HG03064 (cell line): ENCODE results near the gene PRX.
A peak's percentile ranks its signal among the peaks of the same experiment; 100 is the strongest.
"Not testable (repeated sequence)": the region's sequence is repeated elsewhere in the genome, so short reads cannot be mapped to it uniquely, and the experiment has no call there.

Experiments used
- ATAC-seq: cut with Tn5 transposase; IDR thresholded peaks from one replicate; pipeline ENCODE4 v1.9.1; 2021; ENCODE audit warnings: low read depth; ENCODE audit not compliant: unreplicated experiment

Gene PRX, protein sequence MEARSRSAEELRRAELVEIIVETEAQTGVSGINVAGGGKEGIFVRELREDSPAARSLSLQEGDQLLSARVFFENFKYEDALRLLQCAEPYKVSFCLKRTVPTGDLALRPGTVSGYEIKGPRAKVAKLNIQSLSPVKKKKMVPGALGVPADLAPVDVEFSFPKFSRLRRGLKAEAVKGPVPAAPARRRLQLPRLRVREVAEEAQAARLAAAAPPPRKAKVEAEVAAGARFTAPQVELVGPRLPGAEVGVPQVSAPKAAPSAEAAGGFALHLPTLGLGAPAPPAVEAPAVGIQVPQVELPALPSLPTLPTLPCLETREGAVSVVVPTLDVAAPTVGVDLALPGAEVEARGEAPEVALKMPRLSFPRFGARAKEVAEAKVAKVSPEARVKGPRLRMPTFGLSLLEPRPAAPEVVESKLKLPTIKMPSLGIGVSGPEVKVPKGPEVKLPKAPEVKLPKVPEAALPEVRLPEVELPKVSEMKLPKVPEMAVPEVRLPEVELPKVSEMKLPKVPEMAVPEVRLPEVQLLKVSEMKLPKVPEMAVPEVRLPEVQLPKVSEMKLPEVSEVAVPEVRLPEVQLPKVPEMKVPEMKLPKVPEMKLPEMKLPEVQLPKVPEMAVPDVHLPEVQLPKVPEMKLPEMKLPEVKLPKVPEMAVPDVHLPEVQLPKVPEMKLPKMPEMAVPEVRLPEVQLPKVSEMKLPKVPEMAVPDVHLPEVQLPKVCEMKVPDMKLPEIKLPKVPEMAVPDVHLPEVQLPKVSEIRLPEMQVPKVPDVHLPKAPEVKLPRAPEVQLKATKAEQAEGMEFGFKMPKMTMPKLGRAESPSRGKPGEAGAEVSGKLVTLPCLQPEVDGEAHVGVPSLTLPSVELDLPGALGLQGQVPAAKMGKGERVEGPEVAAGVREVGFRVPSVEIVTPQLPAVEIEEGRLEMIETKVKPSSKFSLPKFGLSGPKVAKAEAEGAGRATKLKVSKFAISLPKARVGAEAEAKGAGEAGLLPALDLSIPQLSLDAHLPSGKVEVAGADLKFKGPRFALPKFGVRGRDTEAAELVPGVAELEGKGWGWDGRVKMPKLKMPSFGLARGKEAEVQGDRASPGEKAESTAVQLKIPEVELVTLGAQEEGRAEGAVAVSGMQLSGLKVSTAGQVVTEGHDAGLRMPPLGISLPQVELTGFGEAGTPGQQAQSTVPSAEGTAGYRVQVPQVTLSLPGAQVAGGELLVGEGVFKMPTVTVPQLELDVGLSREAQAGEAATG (N-terminal part only)

DNA sequence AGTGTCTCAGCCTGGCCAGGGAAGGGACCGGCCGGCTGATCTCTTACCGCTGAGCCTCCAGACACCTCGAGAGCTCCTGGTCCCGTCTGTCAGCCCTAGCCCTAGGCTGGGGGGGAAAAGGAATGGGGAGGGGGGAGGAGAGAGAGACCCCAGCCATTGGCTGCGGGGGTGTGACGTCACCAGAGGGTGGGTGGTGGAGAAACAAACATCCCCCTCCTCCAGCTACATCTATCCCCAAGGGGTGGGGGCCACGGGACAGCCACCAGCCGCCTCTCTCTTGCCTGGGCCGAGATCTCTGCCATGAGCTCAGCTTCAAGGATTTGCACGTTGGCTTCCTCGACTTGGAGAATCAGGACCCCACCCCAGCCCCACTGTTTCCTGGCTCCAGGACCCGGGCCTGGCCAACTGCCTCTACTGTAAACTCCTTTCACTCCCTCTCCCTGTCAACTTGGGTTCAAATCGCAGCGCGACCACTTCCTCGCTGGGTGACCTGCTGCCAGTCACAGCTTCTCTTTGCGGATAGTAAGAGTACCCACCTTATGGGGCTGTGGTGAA, at the start of gene PRX:
Gene PRX, minus strand, starts transcription at position 88 of the 555 bp plus-strand sequence. CDS start 5,446 bp downstream, outside the sequence.
- ATAC-seq: no peak

DNA sequence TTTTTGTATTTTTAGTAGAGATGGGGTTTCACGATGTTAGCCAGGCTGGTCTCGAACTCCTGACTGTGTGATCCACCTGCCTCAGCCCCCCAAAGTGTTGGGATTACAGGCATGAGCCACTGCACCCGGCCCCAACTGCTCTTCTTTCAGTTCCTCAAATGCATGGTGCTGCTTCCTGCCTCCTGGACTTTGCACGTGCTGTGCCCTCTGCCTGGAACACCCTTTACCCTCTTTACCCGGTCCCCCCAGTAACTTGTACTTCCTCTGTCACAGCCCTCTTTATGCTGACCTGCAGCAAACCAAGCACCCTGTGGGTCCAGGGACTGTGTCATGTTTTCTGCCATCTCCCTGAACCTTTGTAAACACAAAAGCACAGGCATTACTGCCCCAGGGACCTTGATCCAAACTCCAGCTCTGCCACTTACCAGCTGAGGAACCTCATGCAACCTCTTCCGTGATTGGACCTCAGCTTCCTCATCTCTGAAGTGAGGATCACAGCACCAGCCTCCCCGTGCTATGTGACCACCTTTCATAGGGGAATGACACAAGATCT, 48.6 kb upstream of the PRX start:
- ATAC-seq: no peak

DNA sequence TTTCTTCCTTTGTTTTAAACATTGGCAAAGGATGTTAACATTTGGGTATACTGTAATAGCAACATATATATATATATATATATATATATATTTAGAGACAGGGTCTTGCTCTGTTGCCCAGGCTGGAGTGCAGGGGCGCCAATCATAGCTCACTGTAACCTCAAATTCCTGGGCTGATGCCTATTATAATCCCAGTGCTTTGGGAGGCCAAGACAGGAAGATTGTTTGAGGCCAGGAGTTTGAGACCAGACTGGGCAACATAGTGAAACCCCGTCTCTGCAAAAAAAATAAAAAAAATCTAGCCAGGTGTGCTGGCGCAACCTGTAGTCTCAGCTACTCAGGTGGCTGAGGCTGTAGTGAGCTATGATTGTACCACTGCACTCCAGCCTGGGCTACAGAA, 47.0 kb upstream of the PRX start:
- ATAC-seq: no peak

DNA sequence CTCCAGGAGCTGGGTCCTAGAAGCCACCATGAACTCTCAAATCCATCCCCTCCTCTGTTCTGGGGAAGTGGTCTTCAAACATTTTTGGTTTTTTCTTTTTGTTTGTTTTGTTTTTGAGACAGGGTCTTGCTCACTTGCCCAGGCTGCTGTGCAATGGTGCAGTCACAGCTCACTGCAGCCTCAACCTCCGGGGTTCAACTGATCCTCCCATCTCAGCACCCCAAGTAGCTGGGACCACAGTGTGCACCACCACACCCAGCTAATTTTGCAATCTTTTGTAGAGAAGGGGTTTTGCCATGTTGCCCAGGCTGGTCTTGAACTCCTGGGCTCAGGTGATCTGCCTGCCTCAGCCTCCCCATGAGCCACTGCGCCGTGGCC, 45.4 kb upstream of the PRX start:
- no peak for ATAC-seq

DNA sequence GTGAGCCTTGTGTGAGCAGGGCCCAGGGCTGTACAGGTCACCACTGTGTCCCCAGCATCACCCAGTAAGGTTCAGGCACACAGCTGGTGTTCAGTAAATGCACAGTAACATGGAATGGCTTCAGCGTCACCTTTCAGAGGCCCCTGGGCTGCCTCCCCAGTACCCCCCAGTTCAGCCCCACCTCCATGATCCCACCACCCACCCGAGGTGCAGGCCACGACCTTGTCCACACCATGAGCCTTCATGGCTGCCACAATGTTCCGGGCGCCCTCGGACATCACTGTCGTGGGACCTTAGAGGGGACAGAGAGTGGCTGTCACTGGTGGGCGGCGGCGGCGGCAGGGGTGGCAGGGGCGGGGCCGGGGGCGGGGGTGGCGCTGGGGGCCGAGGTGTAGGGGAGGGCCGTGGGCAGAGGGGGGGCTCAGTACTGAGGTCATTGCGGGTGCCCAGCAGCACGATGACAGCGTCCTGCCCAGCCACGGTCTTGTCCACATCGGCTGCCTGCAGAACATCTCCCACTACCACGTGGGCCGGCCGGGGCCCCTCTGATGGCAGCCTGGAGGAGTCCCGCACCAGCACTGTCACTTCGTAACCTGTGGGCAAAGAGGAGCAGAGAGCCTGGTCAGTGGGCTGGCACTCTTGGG, 44.9 kb upstream of the PRX start:
- no peak for ATAC-seq

DNA sequence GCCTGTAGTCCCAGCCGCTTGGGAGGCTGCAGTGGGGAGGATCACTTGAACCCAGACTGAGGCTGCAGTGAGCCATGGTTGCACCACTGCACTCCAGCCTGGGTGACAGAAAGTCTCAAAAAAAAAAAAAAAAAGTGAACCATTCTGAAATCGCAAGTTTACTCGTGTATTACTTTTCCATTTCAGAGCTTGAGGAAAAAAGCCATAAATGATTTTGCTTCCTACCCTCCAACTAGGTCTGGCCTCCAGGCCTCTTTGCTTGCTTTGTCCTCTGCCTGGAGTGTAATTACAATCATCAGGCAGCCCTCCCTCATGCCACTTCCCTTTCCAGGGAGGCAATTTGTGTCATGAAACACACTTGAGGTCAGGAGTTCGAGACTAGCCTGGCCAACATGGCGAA, 43.9 kb upstream of the PRX start:
- ATAC-seq: no peak

DNA sequence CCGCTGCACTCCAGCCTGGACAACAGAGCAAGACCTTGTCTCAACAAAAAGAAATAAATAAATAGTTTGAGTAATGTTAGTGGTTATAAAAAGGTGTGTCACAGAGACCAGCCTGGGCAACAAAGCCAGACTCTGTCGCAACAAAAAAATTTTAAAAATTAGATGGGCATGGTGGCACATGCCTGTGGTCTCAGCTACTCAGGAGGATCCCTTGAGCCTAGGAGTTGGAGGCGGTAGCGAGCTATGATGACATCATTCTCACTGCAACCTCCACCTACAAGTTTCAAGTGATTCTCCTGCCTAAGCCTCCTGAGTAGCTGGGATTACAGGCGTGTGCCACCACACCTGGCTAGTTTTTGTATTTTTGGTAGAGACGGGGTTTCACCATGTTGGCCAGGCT, 40.8 kb upstream of the PRX start:
- ATAC-seq: not testable (repeated sequence)

DNA sequence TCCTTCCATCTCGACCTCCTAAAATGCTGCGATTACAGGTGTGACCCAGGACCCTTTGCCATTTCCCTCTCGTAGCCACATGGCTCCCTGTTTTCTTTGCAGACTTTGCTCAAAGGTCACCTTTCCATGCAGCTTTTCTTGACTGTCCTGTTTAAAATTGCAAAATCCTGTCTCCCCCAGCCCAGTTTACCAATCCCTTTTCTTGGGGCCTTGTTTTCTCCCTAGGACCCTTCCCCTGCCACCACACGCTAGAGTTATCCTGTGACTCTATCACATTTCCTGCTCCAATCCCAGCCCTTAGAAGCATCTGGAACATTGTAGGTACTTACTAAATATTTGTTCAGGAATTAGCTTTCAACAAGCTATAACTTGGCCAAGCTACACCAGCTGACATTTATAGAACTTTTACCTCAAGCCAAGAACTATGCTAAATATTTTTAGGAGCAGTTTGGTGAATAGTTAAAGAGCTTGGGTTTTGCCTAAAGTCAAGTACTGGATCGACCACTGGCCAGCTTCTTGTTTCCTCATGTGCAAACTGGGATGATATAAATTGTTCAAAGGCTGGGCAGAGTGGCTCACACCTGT, 40.1 kb upstream of the PRX start:
- no peak for ATAC-seq

DNA sequence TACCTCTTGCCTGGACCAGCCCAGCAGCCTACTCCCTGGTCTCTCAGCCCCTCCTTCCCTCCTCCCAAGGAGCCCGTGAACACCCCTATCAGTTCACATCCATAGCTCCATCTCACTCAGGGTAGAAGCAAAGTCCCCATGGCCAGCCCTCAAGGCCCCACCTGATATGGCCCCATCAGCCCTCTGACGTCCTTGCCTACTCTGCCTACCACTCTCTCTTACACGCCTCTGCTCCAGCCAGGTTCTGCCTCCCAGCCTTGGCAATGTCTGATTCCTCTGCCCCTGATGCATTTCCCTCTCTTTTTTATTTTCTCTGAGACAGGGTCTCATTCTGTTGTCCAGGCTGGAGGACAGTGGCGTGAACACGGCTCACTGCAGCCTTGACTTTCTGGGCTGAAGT, 38.8 kb upstream of the PRX start:
- ATAC-seq: no peak

DNA sequence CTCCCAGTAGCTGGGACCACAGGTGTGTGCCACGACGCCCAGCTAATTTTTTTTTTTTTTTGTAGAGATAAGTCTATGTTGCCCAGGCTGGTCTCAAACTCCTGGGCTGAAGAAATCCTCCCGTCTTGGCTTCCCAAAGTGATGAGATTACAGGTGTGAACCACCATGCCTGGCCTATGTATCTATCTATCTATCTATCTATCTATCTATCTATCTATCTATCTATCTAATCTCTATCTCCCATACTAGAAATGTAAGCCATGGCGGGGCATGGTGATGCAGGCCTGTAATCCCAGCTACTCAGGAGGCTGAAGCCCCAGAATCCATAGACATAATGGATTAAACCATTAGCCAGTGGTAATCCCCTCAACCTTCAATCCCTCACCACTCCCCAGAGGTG, 37.5 kb upstream of the PRX start:
- no peak for ATAC-seq

DNA sequence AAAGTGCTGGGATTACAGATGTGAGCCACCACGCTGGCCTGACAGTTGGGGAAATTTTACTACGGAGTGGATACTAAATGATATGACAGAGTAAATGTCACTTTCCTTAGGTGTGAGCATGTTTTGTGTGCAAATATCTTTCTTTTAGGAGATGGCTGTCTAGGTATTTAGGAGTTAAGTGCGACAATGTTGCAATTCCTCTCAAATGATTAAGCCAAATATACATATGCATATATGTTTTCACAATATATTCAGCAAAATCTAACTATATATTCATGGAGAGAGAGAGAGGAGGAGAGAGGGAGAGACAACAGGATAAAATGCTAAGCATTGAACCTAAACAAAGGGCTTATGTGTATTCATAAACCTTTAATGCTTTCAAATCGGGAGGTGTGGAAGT, 36.3 kb upstream of the PRX start:
- ATAC-seq: no peak

DNA sequence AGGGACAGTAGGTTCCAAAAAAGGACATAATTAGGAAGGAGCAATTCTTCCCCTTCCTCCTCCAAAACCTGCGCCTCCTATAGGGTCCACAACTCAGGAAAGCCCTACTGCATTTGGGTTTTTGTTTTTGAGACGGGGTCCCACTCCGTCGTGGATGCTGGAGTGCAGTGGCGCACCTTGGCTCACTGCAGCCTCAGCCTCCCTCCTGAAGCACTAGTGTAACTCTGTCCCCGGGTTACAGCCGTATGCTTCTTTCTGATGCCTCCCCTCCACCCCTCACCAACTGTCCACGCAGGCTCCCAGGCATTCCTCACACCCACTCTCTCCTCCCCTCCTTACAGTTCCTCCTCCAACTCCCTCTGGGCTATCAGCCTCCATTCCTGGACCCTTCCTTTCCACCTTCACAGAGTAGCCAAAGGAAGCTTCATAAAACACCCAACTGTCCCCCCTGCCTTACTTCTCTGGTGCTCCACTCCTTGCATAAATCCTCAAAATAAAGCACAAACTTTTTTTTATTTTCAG, 33.1 kb upstream of the PRX start:
- ATAC-seq: no peak

DNA sequence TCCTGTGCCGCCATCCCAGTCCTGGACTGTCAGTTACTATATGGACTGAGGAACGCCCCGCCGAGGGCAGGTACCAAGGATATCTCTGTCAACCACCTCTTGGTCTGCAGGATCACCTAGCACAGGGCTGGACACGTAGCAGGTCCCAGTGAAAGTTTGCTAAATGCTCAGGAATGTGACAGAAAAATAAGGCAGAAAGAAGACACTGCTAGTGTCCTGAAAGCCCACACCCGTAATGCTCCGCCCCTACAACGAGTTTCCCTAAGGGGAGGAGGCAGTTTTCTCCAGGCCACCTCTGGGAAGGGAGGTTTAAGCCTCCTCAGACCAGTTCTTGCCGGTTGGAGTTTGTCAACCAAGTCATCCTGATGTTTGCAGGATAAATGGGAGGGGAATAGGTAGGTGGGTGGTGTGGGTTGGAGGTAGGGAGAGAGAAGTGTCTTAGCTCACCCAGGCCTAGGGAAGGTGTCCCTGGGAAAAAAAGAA, 32.6 kb upstream of the PRX start:
- no peak for ATAC-seq

DNA sequence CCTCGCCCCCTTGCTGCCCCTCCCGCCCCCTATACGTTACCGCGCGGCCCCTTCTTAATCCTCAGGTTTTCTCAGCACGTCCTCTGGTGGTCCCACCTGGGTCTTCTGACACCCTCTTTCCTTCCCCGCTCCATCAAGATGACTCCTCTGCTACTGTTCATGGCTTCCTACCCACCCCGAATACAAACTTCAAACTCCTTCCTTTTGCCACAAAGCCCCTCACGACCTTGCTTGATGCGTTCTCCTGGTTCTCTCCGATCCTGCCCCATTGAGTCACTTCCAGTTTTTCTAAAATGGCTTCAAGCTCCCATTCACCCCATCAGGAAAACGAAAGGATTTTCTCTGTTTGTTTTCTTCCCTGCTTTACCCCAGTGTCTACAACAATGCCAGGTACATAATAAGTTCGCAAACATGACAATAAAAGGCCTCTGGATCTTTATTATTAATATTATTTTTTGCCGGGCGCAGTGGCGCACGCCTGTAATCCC, 31.7 kb upstream of the PRX start:
- ATAC-seq: no peak

DNA sequence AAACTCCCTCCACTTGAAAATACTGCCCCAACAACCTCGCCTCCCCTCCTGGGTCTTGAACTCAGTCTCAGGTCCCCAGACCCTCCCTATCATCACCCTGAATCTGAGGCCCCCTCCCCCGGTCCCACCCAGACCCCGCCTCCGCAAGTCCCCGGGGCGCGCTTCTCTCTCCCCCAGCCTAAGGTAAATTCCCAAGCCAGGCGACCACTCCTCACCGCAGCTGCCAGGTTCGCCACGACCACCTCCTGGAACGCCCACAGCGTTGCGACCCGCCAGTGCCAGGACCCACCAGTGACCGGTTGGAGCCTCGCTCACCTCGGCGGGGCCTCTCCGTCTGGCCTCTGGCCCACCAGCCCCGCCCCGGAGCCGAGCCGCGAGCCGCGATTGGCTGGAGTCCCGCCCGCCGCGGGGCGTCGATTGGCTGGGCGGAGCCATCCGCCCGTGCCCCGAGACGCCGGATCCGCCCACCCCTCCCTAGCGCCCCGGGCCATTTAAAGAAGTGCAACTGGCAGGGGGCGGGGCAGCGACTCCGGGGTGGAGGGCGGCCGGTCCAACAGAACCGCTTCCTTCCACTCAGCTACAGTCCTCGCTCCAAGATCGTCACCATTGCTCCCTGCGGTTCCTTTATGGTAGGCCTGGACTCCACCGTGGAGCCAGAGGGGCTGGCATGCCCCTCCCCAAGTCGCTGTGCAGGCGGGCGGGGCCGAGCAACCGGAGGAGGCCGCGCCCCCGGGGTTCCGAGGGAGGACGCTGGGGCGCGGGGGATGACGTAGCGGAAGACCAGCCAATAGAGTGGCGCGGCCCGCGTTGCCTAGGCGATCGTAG, 31.0 kb upstream of the PRX start, which contains the start of gene SERTAD3:
Gene SERTAD3, minus strand, starts transcription at position 336 of the 825 bp plus-strand sequence. CDS start 2,255 bp downstream, outside the sequence.
- ATAC-seq: peak; percentile 52

DNA sequence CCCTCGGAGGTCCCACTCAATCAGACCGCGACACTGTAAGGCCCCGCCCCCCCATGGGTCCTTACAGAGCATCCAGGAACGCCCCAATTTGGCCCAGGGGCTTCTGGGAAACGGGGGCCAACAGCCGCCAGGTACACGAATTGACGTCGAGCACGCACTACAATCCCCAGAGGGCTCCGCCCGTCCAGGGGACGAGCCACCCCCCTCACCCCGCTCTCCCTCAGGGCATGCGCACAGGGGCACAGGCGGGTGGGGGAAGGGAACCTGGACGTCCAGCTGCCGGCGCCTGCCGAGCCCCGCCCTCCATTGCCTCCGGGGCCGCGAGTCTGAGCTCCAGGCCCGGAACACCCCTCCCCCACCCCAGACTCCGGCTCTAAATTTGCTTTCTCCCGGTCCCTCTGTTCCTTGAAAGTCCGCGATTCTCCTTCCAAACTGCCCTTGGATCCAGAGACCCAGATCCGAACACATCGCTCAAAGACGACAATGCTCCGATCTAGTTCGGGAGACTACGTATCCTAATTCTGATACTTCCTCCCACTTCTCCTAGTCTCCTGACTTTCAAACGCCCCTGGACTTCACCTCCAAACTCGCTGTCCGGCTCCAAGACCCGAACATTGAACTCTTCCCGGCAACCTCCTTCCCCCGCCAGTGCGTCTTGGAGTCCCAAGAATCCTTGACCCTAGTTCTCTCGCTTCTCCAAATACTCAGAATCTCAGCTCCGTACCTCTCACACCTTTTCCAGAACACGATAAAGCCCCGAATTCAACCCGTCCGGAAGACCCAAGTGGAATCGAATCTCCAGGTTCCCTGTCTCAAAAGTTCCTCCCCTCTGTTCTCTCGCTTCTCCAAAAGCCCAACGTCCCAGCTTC, 30.2 kb upstream of the PRX start:
- peak; percentile 52 for ATAC-seq
